SK-N-SH (cell line): Measurements from ENCODE around the gene VARS1. TPM values are rescaled to one million over a fixed set of nuclear protein-coding genes. Genes with fewer than 3 reads are reported as not detected.

Source experiments
- CTCF ChIA-PET: fragments of 300-600, 350-600 bp; formaldehyde crosslinking; extraction: SDS; loops from one replicate; lab custom pipeline; 2021; lab: Yijun Ruan, JAX
- POLR2A ChIA-PET: fragments of 350-600 bp; sonication (Branson Sonifier 250); formaldehyde crosslinking; extraction: SDS; loops from one replicate; lab custom pipeline; 2020; ENCODE audit warnings: antibody characterized with exemption, inconsistent platforms; lab: Yijun Ruan, JAX
- DNase-seq: peaks from one replicate; pipeline ENCODE4 v3.0.0; 2012
- H2AFZ ChIP-seq: fragments of 200-600 bp; sonication (generic); 2 replicates; pipeline ENCODE4 v1.8.1; 2016; ENCODE audit warnings: antibody characterized with exemption, mild to moderate bottlenecking, low read depth
- H3F3A ChIP-seq: fragments of 200-600 bp; sonication (generic); replicated peaks from 2 replicates; pipeline ENCODE3; 2016; ENCODE audit warnings: antibody characterized with exemption, mild to moderate bottlenecking; ENCODE audit not compliant: insufficient read depth
- H3K27ac ChIP-seq, 2 experiments: fragments of 200-500 bp in 1 of 2; fragments of 200-600 bp in 1 of 2; sonication (Bioruptor generic) in 1 of 2; sonication (generic), shearing (Covaris generic) in 1 of 2; 2 replicates each; pipeline versions ENCODE4 v1.5.1 to v1.6.1; 2014 to 2016; ENCODE audit warnings: low read depth in 2 of 2, inconsistent platforms in 1 of 2, low read length in 1 of 2, mild to moderate bottlenecking in 1 of 2, mixed read lengths in 1 of 2
- H3K27me3 ChIP-seq: fragments of 200-600 bp; sonication (generic), shearing (Covaris generic); 2 replicates; pipeline ENCODE4 v1.6.1; 2016; ENCODE audit warnings: mixed run types; ENCODE audit not compliant: insufficient read depth
- H3K36me3 ChIP-seq, 2 experiments: fragments of 200-500 bp in 1 of 2; fragments of 200-600 bp in 1 of 2; sonication (Bioruptor generic) in 1 of 2; sonication (generic) in 1 of 2; replicated peaks in 1 of 2; 2 replicates each; pipeline versions ENCODE3 to v1.5.1; 2014 to 2016; ENCODE audit warnings: low read length in 1 of 2, mild to moderate bottlenecking in 1 of 2; ENCODE audit not compliant: insufficient read depth in 2 of 2, control insufficient read depth in 1 of 2
- H3K4me1 ChIP-seq, 2 experiments: fragments of 200-500 bp in 1 of 2; fragments of 200-600 bp in 1 of 2; sonication (Bioruptor generic) in 1 of 2; sonication (generic), shearing (Covaris generic) in 1 of 2; 2 replicates each; pipeline versions ENCODE4 v1.5.1 to v1.6.1; 2014 to 2016; ENCODE audit warnings: low read depth in 1 of 2, low read length in 1 of 2, mixed run types in 1 of 2; ENCODE audit not compliant: insufficient read depth in 2 of 2, control insufficient read depth in 1 of 2
- H3K4me2 ChIP-seq: fragments of 200-600 bp; sonication (generic), shearing (Covaris generic); 2 replicates; pipeline ENCODE4 v1.6.1; 2017; ENCODE audit warnings: mixed run types
- H3K4me3 ChIP-seq, 2 experiments: fragments of 200-500 bp in 1 of 2; fragments of 200-600 bp in 1 of 2; sonication (Bioruptor generic) in 1 of 2; sonication (generic), shearing (Covaris generic) in 1 of 2; 2 replicates each; pipeline versions ENCODE4 v1.5.1 to v1.8.1; 2014 to 2016; ENCODE audit warnings: low read depth in 2 of 2, inconsistent platforms in 1 of 2, low read length in 1 of 2, mild to moderate bottlenecking in 1 of 2, mixed read lengths in 1 of 2, moderate library complexity in 1 of 2
- H3K79me2 ChIP-seq: fragments of 200-600 bp; sonication (generic); 2 replicates; pipeline ENCODE4 v1.8.1; 2017; ENCODE audit warnings: mild to moderate bottlenecking; ENCODE audit not compliant: insufficient read depth
- H3K9ac ChIP-seq: fragments of 200-600 bp; sonication (generic); 2 replicates; pipeline ENCODE4 v1.6.1; 2017; ENCODE audit warnings: mixed run types
- H3K9me2 ChIP-seq: fragments of 200-600 bp; sonication (generic); 2 replicates; pipeline ENCODE4 v1.6.1; 2017; ENCODE audit warnings: mixed run types
- H3K9me3 ChIP-seq: fragments of 200-600 bp; sonication (generic); 2 replicates; pipeline ENCODE4 v1.6.1; 2017; ENCODE audit warnings: mixed run types, mild to moderate bottlenecking, moderate library complexity
- H4K20me1 ChIP-seq: fragments of 200-600 bp; sonication (generic); 2 replicates; pipeline ENCODE4 v1.6.1; 2017; ENCODE audit warnings: mild to moderate bottlenecking, mixed run types; ENCODE audit not compliant: insufficient read depth
- ELF1 ChIP-seq: IDR thresholded peaks from 2 replicates; pipeline ENCODE4 v1.4.0; 2012
- EP300 ChIP-seq, 2 experiments: IDR thresholded peaks; 2 replicates each; pipeline versions ENCODE4 v1.4.0 to v1.6.1; 2012; ENCODE audit warnings: borderline replicate concordance in 1 of 2, low read depth in 1 of 2, low read length in 1 of 2
- EZH2phosphoT487 ChIP-seq: fragments of 200-600 bp; sonication (generic); IDR thresholded peaks from 2 replicates; pipeline ENCODE4 v1.6.1; 2017; ENCODE audit warnings: low read depth, mixed run types, mild to moderate bottlenecking, antibody characterized with exemption, moderate library complexity, borderline replicate concordance
- FOSL2 ChIP-seq: IDR thresholded peaks from 2 replicates; pipeline ENCODE4 v1.4.0; 2012; ENCODE audit warnings: low read depth, mild to moderate bottlenecking, moderate library complexity, borderline replicate concordance
- FOXJ3 ChIP-seq: sonication (generic); formaldehyde crosslinking; IDR thresholded peaks from 2 replicates; pipeline ENCODE4 v1.5.1; 2020; ENCODE audit warnings: mild to moderate bottlenecking, missing genetic modification reagents
- GABPA ChIP-seq: IDR thresholded peaks from 2 replicates; pipeline ENCODE4 v1.4.0; 2012; ENCODE audit warnings: low read depth, mild to moderate bottlenecking
- GATA2 ChIP-seq: sonication (generic); formaldehyde crosslinking; IDR thresholded peaks from 2 replicates; pipeline ENCODE4 v1.5.0; 2020; ENCODE audit warnings: mild to moderate bottlenecking, missing genetic modification reagents
- JUND ChIP-seq: IDR thresholded peaks from 2 replicates; pipeline ENCODE4 v1.4.0; 2012
- MAX ChIP-seq: IDR thresholded peaks from 2 replicates; pipeline ENCODE4 v1.4.0; 2012; ENCODE audit warnings: low read depth
- MXI1 ChIP-seq: IDR thresholded peaks from 2 replicates; pipeline ENCODE4 v1.6.1; 2012; ENCODE audit warnings: mild to moderate bottlenecking, low read depth, low read length, improper control_type of control experiment
- NRF1 ChIP-seq: IDR thresholded peaks from 2 replicates; pipeline ENCODE4 v1.6.1; 2012; ENCODE audit warnings: low read depth, mild to moderate bottlenecking, low read length
- POLR2AphosphoS5 ChIP-seq: IDR thresholded peaks from 2 replicates; pipeline ENCODE4 v1.6.1; 2012; ENCODE audit warnings: low read depth, low read length
- RCOR1 ChIP-seq: fragments of 150-350 bp; IDR thresholded peaks from 2 replicates; pipeline ENCODE4 v1.6.1; 2017; ENCODE audit warnings: antibody characterized with exemption, low read length
- RFX5 ChIP-seq: IDR thresholded peaks from 2 replicates; pipeline ENCODE4 v1.6.1; 2012; ENCODE audit warnings: mild to moderate bottlenecking, improper control_type of control experiment, low read length
- RXRA ChIP-seq: IDR thresholded peaks from 2 replicates; pipeline ENCODE4 v1.4.0; 2012; ENCODE audit warnings: low read depth, mild to moderate bottlenecking, borderline replicate concordance
- SIN3A ChIP-seq: IDR thresholded peaks from 2 replicates; pipeline ENCODE4 v1.6.1; 2012; ENCODE audit warnings: low read depth, mild to moderate bottlenecking, low read length, moderate library complexity, borderline replicate concordance
- SMC3 ChIP-seq: IDR thresholded peaks from 2 replicates; pipeline ENCODE4 v1.6.1; 2012; ENCODE audit warnings: low read depth, low read length, improper control_type of control experiment
- TAF1 ChIP-seq: IDR thresholded peaks from 2 replicates; pipeline ENCODE4 v1.6.1; 2012; ENCODE audit warnings: low read depth, mild to moderate bottlenecking, low read length, moderate library complexity, borderline replicate concordance
- TCF12 ChIP-seq: IDR thresholded peaks from 2 replicates; pipeline ENCODE4 v1.4.0; 2012
- TEAD4 ChIP-seq: IDR thresholded peaks from 2 replicates; pipeline ENCODE4 v1.4.0; 2012; ENCODE audit warnings: mild to moderate bottlenecking, borderline replicate concordance; ENCODE audit not compliant: insufficient read depth
- YY1 ChIP-seq: IDR thresholded peaks from 2 replicates; pipeline ENCODE4 v1.4.0; 2012; ENCODE audit warnings: low read depth, mild to moderate bottlenecking
- WGBS: methylation state at CpG from one replicate; pipeline ENCODE4 v1.1.6; 2017; ENCODE audit warnings: low lambda C conversion rate; 5-methylcytosine and 5-hydroxymethylcytosine counted together
- polyA plus RNA-seq, 3 experiments: library from polyadenylated mRNA; depleted of rRNA; stranded (reverse); fragments of >200 nt; gene quantifications; 2 replicates each; pipeline ENCODE4 v1.2.3, GENCODE V29; 2012
- TF ChIP-seq, protein P1 (sequence below): IDR thresholded peaks from 2 replicates; pipeline ENCODE4; 2012
- TF ChIP-seq, protein P2 (sequence below): IDR thresholded peaks from 2 replicates; pipeline ENCODE4 v1.6.1; 2012; ENCODE audit warnings: mild to moderate bottlenecking, low read depth, low read length, moderate library complexity
- TF ChIP-seq, protein P3 (sequence below): fragments of 200-600 bp; sonication (generic); IDR thresholded peaks from 2 replicates; pipeline ENCODE4 v1.6.1; 2017; ENCODE audit warnings: antibody characterized with exemption, mild to moderate bottlenecking, moderate library complexity
- TF ChIP-seq, protein P4 (sequence below): fragments of 150-350 bp; IDR thresholded peaks from 2 replicates; pipeline ENCODE4 v1.6.1; 2016; ENCODE audit warnings: mild to moderate bottlenecking, low read depth, low read length

The VARS1 gene
- 22.2 and 35.1 TPM in 2 replicates for polyA plus RNA-seq (2012; rRNA removed)
- polyA plus RNA-seq (2012; cell fraction: cytosol; rRNA removed), result 13.7 and 19.2 TPM in 2 replicates
- polyA plus RNA-seq (2012; cell fraction: nucleus; rRNA removed), result 98.2 and 118 TPM in 2 replicates

DNA sequence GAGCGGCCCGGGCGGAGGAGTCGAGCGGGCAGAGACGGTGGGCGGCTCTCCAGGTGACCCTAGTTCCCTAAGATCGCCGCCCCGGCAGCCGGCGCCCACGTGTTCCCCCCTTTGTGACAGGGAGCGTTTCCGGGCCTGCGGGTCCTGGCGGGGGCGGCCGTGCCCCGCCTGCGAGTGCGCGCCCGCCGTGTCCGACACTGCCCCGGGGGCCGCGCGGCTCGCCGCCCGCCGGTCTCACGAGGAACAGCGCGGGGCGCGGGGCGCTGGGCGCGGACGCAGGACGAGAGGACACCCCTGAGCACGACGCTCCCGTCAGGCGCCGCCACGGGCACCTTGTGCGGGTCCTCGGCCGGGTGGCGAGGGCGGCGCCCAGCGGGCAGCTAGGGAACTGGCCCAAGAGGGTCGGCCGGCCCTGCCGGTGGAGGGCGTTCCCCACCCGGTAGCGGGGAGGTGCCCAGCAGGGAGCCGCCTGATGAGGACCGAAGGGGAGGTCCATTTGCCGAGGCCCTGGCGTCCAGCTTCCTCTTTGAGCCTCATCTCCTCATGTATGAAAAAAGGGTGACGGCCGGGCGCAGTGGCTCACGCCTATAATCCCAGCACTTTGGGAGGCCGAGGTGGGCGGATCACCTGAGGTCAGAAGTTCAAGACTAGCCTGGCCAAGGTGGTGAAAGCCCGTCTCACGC, at the start of gene VARS1:
VARS1 (minus strand) TSS at position 137 of the 683 bp plus-strand sequence. CDS start 535 bp downstream, outside the sequence.
- H3K27ac ChIP-seq, result peak within 1 kb of the TSS; percentile 72 to 96
- H3K4me1 ChIP-seq, result peaks cover 3 to 12% of the 10 kb centered on the region in 2 experiments; a peak in 3 of 4 replicates
- H3K9me2 ChIP-seq, result no peaks in the 10 kb centered on the region
- H3K4me2 ChIP-seq, result peak within 1 kb of the TSS; percentile 99
- peak; percentile 98 for DNase-seq
- H3K79me2 ChIP-seq, result peaks cover 30% of the 10 kb centered on the region
- CTCF ChIA-PET, result interaction anchor here (0.7 to 3.0 kb wide), 22 partner anchors 10 to 250 kb away, joined by 3 to 37 read pairs (median 4); partner anchors contain the start of genes ABHD16A, ATP6V1G2, DDAH2 and HSPA1A
- WGBS, result 5% methylated on average over 13 of the region's 75 CpGs
- no peaks in the 10 kb centered on the region for H3K9me3 ChIP-seq
- peaks cover 12 to 16% of the 10 kb centered on the region in 2 experiments for H3K36me3 ChIP-seq
- H3K9ac ChIP-seq, result peak within 1 kb of the TSS; percentile 84
- no peaks in the 10 kb centered on the region for H3K27me3 ChIP-seq
- H2AFZ ChIP-seq, result peak within 1 kb of the TSS; percentile 95
- no peaks in the 10 kb centered on the region for H4K20me1 ChIP-seq
- POLR2A ChIA-PET, result interaction anchor here (0.8 to 1.8 kb wide), 10 partner anchors 11 to 172 kb away, joined by 3 to 24 read pairs (median 3); partner anchors contain the start of genes ABHD16A, HSPA1A, HSPA1B and HSPA1L
- H3K4me3 ChIP-seq, result peak within 1 kb of the TSS; percentile 80 to 82
- peaks cover 23% of the 10 kb centered on the region for H3F3A ChIP-seq
- TF ChIP-seq, protein P1, sequence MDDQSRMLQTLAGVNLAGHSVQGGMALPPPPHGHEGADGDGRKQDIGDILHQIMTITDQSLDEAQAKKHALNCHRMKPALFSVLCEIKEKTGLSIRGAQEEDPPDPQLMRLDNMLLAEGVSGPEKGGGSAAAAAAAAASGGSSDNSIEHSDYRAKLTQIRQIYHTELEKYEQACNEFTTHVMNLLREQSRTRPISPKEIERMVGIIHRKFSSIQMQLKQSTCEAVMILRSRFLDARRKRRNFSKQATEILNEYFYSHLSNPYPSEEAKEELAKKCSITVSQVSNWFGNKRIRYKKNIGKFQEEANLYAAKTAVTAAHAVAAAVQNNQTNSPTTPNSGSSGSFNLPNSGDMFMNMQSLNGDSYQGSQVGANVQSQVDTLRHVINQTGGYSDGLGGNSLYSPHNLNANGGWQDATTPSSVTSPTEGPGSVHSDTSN, result no peak
- TF ChIP-seq GATA2, result no peak
- no peak for TF ChIP-seq FOSL2
- TF ChIP-seq FOXJ3, result no peak
- TF ChIP-seq GABPA, result peak; percentile 50; the same call in 1 of the 2 replicates
- no peak for TF ChIP-seq RCOR1
- TF ChIP-seq MXI1, result peak; percentile 99
- TF ChIP-seq TCF12, result no peak
- TF ChIP-seq YY1, result no peak
- TF ChIP-seq SIN3A, result peak; percentile 91; the same call in 1 of the 2 replicates
- TF ChIP-seq, protein P2, sequence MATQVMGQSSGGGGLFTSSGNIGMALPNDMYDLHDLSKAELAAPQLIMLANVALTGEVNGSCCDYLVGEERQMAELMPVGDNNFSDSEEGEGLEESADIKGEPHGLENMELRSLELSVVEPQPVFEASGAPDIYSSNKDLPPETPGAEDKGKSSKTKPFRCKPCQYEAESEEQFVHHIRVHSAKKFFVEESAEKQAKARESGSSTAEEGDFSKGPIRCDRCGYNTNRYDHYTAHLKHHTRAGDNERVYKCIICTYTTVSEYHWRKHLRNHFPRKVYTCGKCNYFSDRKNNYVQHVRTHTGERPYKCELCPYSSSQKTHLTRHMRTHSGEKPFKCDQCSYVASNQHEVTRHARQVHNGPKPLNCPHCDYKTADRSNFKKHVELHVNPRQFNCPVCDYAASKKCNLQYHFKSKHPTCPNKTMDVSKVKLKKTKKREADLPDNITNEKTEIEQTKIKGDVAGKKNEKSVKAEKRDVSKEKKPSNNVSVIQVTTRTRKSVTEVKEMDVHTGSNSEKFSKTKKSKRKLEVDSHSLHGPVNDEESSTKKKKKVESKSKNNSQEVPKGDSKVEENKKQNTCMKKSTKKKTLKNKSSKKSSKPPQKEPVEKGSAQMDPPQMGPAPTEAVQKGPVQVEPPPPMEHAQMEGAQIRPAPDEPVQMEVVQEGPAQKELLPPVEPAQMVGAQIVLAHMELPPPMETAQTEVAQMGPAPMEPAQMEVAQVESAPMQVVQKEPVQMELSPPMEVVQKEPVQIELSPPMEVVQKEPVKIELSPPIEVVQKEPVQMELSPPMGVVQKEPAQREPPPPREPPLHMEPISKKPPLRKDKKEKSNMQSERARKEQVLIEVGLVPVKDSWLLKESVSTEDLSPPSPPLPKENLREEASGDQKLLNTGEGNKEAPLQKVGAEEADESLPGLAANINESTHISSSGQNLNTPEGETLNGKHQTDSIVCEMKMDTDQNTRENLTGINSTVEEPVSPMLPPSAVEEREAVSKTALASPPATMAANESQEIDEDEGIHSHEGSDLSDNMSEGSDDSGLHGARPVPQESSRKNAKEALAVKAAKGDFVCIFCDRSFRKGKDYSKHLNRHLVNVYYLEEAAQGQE, result no peak
- TF ChIP-seq, protein P3, sequence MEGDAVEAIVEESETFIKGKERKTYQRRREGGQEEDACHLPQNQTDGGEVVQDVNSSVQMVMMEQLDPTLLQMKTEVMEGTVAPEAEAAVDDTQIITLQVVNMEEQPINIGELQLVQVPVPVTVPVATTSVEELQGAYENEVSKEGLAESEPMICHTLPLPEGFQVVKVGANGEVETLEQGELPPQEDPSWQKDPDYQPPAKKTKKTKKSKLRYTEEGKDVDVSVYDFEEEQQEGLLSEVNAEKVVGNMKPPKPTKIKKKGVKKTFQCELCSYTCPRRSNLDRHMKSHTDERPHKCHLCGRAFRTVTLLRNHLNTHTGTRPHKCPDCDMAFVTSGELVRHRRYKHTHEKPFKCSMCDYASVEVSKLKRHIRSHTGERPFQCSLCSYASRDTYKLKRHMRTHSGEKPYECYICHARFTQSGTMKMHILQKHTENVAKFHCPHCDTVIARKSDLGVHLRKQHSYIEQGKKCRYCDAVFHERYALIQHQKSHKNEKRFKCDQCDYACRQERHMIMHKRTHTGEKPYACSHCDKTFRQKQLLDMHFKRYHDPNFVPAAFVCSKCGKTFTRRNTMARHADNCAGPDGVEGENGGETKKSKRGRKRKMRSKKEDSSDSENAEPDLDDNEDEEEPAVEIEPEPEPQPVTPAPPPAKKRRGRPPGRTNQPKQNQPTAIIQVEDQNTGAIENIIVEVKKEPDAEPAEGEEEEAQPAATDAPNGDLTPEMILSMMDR, result peak; percentile 66
- TF ChIP-seq POLR2AphosphoS5, result peak; percentile 36; the same call in 1 of the 2 replicates
- no peak for TF ChIP-seq EZH2phosphoT487
- TF ChIP-seq SMC3, result peak; percentile 46
- TF ChIP-seq TAF1, result no peak
- peak; percentile 99 for TF ChIP-seq MAX
- no peak for TF ChIP-seq RXRA
- no peak for TF ChIP-seq RFX5
- TF ChIP-seq EP300 (IDR thresholded peaks at IDR 0.05; ENCODE audit: borderline replicate concordance in 1 of 2, low read depth in 1 of 2, low read length in 1 of 2), result no peak
- no peak for TF ChIP-seq TEAD4
- TF ChIP-seq NRF1, result no peak; the same call in 1 of the 2 replicates
- peak; percentile 48 for TF ChIP-seq ELF1
- no peak for TF ChIP-seq JUND
- TF ChIP-seq, protein P4, sequence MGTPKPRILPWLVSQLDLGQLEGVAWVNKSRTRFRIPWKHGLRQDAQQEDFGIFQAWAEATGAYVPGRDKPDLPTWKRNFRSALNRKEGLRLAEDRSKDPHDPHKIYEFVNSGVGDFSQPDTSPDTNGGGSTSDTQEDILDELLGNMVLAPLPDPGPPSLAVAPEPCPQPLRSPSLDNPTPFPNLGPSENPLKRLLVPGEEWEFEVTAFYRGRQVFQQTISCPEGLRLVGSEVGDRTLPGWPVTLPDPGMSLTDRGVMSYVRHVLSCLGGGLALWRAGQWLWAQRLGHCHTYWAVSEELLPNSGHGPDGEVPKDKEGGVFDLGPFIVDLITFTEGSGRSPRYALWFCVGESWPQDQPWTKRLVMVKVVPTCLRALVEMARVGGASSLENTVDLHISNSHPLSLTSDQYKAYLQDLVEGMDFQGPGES, result no peak
